ENCODE data around the gene PRKN.

The PRKN gene

DNA sequence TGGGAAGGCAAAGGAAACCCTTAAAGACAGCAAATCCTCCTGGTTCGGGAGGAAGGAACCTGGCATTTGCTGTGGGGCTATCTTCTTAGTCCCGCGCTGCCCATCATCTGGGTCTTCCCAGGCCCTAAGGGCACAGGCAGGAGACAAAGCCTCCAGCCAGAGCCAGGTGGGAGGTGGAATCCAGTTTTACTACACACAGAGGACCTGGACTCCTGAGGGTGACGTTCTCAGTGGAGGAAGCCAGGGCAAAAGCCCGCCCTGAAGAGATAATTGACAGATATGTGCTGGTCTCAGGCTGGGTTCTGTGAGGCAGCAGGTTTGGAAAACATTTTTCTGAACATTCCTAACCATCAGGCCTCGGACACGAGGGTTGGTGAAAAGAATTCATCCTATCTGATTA lies 1365.3 kb downstream of the PRKN start:
- H3K27ac ChIP-seq (replicated peaks) = no peak overlapping the region
- no peak overlapping the region for H3K4me3 ChIP-seq (replicated peaks; ENCODE audit: insufficient read depth, low read length)
- no peak for DNase-seq (ENCODE audit: low read depth in 1 of 2, low spot score in 1 of 2)
- TF ChIP-seq, protein P1, sequence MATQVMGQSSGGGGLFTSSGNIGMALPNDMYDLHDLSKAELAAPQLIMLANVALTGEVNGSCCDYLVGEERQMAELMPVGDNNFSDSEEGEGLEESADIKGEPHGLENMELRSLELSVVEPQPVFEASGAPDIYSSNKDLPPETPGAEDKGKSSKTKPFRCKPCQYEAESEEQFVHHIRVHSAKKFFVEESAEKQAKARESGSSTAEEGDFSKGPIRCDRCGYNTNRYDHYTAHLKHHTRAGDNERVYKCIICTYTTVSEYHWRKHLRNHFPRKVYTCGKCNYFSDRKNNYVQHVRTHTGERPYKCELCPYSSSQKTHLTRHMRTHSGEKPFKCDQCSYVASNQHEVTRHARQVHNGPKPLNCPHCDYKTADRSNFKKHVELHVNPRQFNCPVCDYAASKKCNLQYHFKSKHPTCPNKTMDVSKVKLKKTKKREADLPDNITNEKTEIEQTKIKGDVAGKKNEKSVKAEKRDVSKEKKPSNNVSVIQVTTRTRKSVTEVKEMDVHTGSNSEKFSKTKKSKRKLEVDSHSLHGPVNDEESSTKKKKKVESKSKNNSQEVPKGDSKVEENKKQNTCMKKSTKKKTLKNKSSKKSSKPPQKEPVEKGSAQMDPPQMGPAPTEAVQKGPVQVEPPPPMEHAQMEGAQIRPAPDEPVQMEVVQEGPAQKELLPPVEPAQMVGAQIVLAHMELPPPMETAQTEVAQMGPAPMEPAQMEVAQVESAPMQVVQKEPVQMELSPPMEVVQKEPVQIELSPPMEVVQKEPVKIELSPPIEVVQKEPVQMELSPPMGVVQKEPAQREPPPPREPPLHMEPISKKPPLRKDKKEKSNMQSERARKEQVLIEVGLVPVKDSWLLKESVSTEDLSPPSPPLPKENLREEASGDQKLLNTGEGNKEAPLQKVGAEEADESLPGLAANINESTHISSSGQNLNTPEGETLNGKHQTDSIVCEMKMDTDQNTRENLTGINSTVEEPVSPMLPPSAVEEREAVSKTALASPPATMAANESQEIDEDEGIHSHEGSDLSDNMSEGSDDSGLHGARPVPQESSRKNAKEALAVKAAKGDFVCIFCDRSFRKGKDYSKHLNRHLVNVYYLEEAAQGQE (IDR thresholded peaks at IDR 0.05; ENCODE audit: insufficient replicate concordance, low read depth) = no peak
- TF ChIP-seq SPI1 (IDR thresholded peaks at IDR 0.05; ENCODE audit: borderline replicate concordance, low read depth) = no peak
- no peak for TF ChIP-seq POLR2AphosphoS5 (IDR thresholded peaks at IDR 0.05; ENCODE audit: low read depth)
- no peak for TF ChIP-seq GABPA (IDR thresholded peaks at IDR 0.05; ENCODE audit: low read depth)
- TF ChIP-seq, protein P2, sequence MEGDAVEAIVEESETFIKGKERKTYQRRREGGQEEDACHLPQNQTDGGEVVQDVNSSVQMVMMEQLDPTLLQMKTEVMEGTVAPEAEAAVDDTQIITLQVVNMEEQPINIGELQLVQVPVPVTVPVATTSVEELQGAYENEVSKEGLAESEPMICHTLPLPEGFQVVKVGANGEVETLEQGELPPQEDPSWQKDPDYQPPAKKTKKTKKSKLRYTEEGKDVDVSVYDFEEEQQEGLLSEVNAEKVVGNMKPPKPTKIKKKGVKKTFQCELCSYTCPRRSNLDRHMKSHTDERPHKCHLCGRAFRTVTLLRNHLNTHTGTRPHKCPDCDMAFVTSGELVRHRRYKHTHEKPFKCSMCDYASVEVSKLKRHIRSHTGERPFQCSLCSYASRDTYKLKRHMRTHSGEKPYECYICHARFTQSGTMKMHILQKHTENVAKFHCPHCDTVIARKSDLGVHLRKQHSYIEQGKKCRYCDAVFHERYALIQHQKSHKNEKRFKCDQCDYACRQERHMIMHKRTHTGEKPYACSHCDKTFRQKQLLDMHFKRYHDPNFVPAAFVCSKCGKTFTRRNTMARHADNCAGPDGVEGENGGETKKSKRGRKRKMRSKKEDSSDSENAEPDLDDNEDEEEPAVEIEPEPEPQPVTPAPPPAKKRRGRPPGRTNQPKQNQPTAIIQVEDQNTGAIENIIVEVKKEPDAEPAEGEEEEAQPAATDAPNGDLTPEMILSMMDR (IDR thresholded peaks at IDR 0.05; ENCODE audit: insufficient read depth, low read length) = no peak
- H3K27me3 ChIP-seq (ENCODE audit: insufficient read depth, poor library complexity, severe bottlenecking) = no peaks in the 10 kb centered on the region

DNA sequence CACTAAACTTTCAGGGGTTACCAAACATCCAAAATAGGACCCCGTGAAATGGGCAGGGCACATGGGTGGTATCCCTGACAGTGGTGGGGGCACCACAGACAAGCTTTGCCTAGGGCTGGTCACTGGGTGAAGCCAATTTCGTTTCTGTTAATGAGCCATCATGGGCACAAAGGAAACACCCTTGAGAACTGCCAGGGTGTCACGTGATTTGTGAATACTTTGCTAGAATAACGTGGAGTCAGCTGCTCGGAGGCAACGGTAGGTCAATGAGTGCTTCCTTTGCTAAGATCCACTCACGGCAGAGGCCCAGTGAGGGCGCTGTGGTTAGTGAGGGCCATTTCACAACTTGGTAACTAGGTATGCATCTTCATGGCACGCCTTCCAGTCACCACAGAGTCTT lies 1366.0 kb downstream of the PRKN start:
- Histone ChIP-seq H3K27ac (replicated peaks) (no peak overlapping the region), H3K27me3 (ENCODE audit: insufficient read depth, poor library complexity, severe bottlenecking) (no peaks in the 10 kb centered on the region), H3K4me3 (replicated peaks; ENCODE audit: insufficient read depth, low read length) (no peak overlapping the region)
- DNase-seq (ENCODE audit: low read depth in 1 of 2, low spot score in 1 of 2) = no peak
- TF ChIP-seq, protein P2 (IDR thresholded peaks at IDR 0.05; ENCODE audit: insufficient read depth, low read length) = no peak
- TF ChIP-seq GABPA (IDR thresholded peaks at IDR 0.05; ENCODE audit: low read depth) = no peak
- no peak for TF ChIP-seq SPI1 (IDR thresholded peaks at IDR 0.05; ENCODE audit: borderline replicate concordance, low read depth)
- TF ChIP-seq, protein P1 (IDR thresholded peaks at IDR 0.05; ENCODE audit: insufficient replicate concordance, low read depth) = no peak
- TF ChIP-seq POLR2AphosphoS5 (IDR thresholded peaks at IDR 0.05; ENCODE audit: low read depth) = no peak

DNA sequence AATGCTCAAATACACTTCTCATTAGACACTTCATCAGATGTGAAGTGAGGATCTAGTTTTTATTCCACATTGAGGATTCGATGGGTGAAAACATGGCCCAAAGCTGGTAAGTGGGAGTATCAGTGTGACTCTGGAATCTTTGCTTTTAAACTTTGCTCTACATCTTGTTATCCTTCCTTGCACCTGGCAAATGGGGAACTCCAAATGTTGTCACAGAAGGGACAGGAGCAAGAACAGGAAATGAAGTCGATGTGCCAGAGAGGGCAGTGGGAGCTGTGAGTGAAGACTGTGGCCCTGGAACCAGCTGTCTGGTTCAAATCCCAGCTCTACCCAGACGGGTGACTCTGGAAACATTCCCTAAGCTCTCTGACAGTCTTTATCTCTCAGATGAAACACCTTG lies 1367.0 kb downstream of the PRKN start:
- no peak overlapping the region for H3K4me3 ChIP-seq (replicated peaks; ENCODE audit: insufficient read depth, low read length)
- H3K27me3 ChIP-seq (ENCODE audit: insufficient read depth, poor library complexity, severe bottlenecking) = no peaks in the 10 kb centered on the region
- no peak for DNase-seq (ENCODE audit: low read depth in 1 of 2, low spot score in 1 of 2)
- H3K27ac ChIP-seq (replicated peaks) = no peak overlapping the region
- TF ChIP-seq SPI1 (IDR thresholded peaks at IDR 0.05; ENCODE audit: borderline replicate concordance, low read depth) (no peak), POLR2AphosphoS5 (IDR thresholded peaks at IDR 0.05; ENCODE audit: low read depth) (no peak), GABPA (IDR thresholded peaks at IDR 0.05; ENCODE audit: low read depth) (no peak)
- TF ChIP-seq, protein P2 (IDR thresholded peaks at IDR 0.05; ENCODE audit: insufficient read depth, low read length) = no peak
- TF ChIP-seq, protein P1 (IDR thresholded peaks at IDR 0.05; ENCODE audit: insufficient replicate concordance, low read depth) = no peak
